Superior temporal gyrus (tissue), 1 donor: Measurements from ENCODE around the gene PRDM16.

Experiments used
- DNase-seq: peaks from one replicate; pipeline ENCODE4 v3.0.0-alpha.2; 2016; ENCODE audit errors: extremely low spot score

The PRDM16 gene

DNA sequence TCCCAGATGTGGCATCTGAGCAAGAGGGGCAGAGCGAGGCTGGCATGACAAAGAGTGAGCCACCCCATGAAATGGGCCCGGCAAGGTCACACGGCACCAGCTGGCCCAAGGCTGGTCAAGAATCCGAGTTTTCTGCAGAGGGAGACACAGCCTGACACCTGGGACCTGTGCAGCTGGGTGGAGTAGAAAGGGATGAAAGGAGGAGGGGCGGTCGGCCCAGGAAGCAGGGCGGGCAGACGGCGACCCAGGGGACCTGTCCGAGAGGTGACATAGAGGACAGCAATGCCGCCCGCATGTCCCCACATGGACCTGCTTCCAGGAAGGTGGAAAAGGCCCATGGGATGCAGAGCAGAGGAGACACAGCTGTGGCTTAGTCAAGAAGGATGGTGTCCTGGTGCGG lies 137.7 kb downstream of the PRDM16 start:
- no peak for DNase-seq

DNA sequence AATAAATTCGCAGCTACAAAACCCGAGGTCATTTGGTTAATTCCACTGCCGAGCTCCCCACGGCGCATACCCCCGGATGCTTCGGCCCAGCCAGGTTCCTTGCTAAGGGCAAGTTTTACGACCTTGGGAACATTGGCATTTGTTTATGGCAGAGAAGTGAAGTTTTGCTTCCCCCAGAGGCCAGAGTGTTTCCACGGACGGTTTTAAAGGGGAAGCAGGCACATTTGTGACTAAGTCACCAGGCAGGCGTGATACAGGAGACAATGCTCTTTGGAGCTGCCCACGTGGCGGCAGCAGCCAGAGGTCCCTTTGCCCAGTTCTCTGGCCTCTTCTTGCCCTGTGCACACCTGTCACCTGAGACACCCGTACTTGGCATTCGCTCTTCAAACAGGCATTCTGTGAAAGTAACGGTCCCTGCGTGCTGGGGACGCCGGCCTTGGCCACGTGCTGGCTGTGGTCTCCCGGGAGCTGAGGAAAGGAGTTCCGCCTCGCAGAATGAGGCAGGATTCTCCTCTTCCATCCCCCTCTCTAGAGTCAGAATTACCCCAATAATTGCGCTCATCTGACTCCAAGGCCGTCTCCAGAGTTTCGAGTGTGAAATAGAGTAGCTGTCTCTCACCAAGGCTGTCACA lies 138.3 kb downstream of the PRDM16 start:
- DNase-seq: no peak

DNA sequence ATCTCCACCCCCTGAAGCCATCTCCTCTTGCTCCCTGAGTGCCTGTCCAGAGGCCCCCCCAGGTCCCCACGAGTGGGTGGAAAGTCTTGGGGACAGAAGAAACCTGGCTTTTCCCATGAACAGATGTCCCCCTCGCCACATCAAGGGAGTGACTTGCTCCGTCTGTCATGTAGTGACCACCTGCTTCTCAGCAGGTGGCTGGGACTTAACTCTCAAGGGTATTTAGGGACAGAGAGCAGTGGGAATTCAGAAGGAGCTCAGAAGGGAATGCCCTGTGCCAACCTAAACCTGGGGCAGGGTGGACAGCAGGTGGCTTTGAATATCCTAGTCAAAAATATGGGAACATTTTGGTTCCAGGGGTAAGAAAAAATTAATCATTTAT lies 139.8 kb downstream of the PRDM16 start:
- no peak for DNase-seq

DNA sequence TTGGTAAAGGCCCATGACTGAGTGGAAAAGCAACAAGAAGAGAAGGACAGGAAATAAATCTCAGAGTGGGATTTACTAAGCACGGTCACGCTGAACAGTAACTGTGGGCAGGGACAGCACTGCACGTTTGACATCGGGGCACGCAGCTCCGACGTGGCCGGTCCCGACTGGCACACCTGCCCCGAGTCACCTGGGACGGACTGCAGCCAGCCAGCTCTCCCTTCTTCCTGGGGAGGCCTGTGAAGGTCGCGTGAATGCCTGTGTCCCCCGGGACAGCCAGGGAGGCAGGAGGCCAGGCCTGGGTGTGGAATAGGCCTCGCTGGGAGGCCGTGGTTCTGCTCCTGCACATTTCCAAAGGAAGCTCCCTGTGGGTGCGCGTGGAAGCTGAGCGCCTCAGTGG lies 140.2 kb downstream of the PRDM16 start:
- no peak for DNase-seq

DNA sequence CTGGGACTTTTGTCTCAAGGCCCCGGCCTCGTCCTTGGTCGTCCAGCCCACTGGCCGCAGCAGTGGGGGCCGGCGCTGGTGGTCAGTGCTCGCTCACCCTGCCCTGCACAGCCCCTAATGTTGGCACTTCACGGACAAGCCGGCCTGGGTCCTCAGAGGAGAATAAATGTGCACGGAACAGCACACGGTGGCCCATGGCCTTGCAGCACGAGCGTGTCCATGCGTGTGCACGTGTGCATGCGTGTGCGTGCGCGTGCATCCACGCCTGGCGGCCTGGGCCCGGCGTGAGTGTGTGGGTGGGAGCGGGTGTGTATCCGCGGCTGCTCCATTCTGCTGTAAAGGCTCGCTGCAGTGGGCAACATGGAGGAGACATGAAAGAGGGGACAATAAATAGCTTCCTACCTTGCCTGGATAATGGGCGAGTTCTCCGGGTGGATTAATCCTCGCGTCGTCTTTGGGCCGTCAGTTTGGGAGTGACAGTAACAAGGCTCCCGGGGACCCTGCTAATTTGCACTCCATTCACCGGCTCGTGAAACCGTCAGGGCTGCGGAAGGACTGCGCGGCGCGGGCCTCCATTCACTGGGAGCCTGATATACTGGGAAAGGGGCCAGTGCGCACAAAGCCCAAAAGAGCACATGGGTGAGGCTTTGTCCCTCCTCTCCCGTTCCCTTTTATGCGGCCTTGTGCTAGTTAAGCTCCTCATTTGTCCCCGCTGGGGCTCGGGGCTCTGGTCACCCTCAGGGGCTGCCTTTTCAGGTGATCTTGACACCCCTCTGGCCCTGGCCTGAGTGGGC lies 142.8 kb downstream of the PRDM16 start:
- no peak for DNase-seq

DNA sequence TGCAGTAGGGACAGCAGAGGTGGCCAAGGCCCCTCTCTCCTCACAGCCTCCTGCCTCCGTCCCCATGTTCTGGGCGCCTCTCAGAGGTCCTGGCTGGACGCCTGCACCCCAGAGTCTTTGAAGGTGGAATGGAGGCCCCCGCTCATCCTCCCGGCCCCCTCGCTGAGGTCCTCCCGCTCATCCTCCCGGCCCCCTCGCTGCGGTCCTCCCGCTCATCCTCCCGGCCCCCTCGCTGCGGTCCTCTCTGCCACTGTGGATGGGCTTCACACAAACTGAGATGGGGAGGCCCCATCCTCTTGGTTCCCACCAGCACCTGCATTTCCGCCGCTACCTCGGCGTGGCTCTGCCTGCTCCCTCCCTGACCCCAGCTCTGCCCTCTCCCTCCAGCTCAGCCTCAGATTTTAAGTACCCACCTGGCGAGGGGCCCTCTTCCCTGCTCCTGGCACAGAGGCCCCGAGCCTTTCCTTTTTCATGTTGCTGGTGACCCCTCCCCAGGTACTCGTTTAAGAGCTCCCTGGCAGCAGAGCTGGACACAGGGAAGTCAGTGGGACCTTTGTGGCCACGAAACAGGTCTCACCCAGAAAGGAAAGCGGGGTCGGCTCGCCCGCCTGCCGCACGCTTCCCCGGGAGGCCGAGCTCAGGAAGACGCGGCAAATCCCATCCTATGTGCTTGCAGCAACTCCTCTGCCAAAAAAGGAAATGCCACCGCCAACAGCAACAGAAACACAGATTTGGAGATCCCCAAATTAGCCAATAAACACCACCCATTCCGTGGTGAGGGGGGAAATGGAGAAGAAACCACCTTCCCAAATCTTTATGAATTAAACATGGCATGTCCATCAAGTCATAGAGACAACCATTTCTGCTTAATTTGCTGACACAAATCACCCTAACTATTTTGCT lies 143.7 kb downstream of the PRDM16 start:
- DNase-seq: no peak

DNA sequence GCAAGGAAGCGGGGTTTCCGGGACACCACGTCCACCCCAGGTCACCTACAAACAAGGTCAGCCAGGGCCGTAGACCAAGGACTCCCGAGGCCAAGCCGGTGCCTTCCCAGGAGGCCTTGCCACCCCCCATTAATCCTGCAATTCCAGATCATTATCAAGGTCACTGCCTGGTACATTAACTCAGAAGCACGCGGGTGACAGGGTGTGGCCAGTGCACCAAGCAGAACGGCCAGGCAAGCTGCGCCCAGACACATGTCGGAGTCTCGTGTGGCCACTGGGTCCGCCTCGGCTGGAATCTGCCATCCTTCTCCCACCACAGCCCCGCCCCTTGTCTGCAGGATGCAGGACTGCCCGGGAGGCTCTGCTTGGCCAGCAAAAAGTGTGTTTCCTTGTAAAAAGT lies 144.7 kb downstream of the PRDM16 start:
- no peak for DNase-seq

DNA sequence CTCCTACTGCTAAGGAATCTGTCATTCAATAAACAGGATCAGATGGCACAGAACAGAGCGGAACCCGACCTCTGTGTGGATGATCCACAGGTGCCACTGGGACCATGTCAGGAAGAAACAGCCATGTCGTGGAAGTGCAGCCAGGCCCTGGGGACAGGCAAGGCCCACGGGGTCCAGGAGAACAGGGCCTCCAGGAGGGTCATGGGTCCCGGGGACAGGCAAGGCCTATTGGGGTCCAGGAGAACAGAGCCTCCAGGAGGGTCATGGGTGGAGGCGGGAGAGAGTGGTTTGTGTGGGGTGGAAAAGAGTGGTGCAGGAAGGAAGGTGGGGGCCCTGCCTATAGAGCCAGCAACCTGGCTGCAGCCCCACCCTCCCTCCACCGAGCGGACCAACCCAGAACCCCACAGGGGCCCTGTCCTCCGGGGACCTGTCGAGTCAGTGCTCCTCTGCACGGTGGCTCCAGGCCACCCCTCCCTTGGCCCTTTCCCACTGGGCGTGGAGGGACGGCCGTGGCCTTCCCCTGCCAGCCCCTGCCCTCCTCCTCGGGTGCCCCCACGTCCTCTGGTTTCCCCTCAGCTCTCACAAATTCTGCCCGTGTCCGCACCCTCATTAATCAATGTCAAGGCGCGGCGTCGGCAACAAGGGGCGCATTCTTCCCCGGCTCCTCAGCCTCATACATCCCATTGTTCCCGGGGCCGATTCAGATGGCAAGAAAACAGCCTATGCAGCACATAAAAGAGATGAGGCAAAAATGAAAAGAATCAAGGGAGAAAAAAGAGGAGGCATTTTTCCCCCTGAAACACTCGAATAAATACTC lies 146.4 kb downstream of the PRDM16 start:
- DNase-seq: peak; percentile 60

DNA sequence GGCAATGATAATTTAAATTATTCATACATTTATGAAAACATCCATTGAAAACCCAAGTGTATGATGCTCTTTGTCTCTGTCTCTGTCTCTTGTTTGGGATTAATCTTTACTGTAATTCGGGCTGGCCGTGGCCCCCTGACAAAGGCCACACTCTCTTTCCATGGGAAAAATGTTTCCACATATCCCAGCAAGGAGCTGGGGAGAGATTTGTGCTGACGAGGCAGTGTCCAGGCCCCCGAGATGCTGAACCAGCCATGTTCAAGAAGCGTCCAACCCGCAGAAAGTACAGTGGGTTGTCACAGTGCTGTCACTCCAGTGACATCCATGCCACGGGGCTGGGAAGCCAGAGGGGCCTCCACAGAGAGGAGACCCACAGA lies 147.0 kb downstream of the PRDM16 start:
- no peak for DNase-seq

DNA sequence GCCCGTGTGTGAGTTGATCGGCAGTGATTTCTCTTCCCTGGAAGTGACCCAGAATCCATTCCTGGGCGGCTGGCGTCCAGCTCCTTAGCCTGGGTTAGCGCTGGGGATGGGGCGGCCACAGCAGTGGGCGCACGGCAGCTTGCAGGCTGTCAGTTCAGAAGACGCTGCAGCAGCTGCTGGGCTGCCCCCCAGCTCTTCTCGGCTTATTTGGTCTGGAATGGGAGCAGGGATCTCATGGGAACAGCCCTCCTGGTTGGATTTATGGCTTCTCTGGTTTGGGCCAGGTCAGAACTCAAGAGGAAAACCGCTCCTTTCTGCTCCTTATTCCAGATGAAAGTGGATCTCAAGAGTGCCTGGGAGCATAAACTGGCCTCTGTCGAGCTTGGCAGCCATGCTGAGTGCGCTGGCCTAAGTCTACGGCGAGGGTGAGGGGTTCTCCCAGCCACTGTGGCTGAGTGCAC lies 148.2 kb downstream of the PRDM16 start:
- no peak for DNase-seq

DNA sequence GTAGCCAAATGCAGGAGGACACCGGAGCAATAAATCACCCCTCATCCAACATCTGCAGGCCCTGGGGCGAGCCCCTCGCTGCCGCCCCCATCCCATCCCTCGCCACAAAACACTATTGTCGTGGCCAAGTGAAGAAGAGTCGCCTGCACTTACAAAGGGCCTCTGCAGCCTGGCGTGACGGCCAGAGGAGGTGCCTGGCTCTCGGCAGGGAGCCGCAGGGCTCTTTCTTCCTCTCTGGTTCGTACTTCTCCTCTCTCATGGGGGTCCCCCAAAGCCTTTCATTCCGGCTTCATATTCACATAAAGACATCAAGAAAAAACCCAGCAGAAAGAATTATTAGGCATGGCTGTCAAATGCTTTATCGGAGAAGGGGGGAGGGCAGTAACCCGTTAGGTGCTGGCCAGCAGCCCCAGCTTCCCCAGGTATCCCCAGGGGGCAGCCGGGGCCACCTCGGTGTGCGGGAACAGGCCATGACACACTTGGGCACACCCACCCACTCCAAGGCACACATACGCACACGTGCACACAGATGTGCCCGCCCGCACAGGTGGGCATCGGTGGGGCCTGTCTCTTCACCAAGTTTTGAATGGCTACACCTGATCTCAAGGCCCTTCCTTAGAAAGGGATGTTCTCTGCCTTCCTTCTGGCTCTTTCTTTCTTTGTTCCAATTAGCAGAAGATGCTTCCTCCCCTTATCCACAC lies 149.1 kb downstream of the PRDM16 start:
- DNase-seq: no peak

DNA sequence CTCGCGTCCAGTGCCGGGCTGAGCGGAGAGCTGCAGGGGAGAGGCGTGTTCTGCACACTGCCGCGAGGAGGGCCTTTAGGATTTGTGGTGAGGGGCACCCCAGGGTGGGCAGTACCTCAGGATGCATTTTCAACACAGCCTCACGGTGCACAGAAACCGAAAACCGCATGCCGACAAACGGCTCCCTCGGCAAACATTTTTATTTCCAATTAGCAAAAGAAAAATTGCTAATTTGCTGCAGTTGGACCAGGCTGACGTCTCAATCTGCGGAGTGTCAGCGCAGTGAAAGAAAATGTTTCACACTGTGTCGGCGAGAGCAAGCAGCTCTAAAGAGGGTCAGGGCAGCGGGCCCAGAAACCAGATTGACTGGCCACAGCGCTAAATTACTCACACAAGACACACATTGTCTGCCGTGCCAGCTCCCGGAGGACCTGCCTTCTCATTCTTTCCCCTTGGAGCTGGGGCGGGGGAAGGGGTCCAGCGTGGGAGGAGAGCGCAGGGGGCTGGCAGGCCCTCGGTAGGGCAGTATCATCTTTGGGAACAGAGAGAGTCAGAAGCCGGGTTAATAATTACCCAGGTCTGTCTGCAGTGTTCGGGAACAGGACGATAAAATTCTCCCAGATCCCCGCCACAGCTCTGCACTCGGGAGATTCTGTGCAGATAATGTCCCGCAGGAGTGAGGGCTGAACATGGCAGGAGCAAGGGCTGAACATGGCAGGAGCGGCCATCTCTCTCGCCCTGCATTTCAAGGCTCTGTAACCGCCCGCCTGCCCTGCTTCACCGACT lies 150.2 kb downstream of the PRDM16 start:
- peak; percentile 95 for DNase-seq

DNA sequence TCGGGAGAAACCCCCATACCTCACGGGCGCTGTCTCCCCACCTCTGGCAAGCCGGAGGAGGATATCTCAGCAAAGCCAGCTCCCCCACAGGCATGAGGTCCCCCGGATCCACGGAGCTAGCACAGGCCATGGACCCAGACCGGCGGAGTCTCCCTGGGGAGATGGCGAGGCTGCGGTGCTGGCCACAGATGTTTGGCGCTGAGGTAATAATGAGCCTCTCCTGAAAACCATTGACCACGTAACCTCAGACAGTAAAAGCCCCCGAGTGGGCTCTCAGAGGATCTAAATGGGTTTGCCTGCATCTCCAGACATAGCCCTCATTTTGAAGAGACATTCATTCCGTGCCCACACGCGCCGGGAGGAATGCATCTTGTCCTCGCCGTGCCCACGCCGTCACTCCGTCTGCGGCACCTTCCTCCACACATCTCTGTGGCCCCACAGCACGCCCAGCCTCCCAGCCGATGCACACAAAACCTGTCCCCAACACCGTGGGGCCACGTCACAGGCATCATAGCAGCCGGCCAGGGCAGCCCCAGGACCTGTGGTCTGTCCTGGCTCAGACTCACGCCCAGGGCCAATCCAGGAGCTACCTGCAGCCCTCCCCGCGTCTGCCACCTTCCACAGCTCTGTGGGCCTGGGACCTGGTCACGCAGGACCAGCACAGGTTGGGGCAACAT lies 150.9 kb downstream of the PRDM16 start:
- no peak for DNase-seq

DNA sequence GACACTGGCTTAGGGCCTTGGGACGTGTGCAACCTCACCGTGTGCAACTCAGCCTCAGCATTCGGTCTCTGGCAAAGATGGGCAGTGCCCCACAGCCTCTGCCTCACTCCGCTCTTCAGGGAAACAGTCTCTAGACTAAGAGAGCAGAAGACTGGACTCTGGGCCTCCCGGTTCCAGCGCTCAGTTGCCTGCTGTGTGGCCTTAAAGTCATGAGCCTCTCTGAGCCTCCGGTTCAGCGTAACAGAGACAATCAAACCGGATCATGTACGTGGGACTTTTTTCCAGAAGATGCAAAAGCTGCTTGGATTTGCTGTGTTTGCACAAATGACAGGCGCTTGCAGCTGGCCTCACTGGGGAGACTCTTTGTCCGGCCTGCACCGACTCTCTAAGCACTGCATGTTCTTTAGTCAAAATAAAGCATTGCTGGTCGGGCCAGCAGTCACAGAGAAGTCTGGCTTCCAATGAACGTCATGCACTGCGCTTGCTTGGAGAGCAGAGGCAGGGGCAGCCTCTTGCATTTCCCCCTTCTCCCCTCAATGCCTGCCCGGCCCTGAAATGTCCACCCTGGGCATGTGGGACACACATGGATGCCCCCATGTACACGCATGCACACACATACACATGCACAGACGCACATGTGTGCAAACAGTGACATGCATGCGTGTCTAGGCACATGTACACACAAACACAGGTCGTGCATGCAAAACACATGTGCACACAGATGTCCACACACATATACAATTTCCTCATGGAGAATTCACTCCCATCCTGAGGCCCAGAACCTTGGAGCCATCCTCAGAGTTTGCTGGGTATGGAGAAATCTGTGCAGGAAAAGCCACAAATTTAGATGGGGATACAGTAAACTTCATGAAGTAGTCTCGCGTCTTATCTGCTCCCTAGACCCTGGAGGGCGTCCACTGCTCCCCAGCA lies 152.4 kb downstream of the PRDM16 start:
- peak; percentile 64 for DNase-seq

DNA sequence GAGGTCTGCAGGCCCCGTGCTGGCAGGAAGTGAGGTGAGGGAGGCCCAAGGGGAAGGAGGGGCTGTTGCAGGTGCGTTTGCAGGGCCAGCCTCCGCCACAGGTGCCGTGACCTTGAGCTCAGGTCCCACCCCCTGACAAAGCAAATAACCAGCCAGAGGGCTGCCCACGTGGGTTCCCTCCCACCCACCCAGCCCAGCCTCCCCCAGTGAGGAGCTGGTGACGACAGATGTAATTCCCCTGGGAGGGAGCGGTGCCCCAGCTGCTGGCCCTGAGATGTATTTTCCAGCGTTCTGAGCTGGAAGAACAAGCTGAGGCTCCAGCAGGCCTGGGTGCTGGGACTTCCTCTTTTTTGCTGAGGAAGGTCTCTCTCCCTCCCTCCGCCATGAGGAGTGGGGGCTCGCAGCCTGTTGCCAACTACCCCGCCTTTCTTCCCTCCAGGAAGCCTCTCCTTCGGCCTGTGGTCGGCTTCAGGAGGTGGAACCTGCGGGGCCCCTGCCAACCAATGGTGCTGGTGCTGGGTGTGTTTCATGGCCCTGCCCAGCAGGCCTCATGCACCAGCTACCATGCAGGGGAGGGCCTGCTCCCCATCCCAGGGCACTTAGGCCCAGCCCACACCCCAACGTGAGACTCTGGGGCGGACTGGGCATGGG lies 153.2 kb downstream of the PRDM16 start:
- DNase-seq: no peak

DNA sequence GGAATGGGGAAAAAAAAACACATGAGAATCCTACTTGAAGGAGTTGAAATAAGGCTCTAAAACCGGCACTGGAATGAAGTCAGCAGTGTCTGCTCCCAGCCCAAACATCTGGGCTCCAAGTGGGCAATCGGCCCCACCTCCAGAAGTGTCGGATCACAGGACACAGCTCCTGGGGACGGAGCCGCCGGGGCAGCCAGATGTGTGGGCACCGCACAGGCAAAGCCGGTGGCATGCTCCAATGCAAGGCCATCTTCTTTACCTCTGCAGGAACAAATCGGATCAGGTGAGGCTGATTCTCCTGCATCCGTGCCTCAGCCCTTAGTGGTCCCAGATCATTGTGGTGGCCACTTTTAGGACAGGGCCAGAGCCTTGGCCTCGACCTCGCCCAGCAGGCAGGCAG lies 156.7 kb downstream of the PRDM16 start:
- no peak for DNase-seq

DNA sequence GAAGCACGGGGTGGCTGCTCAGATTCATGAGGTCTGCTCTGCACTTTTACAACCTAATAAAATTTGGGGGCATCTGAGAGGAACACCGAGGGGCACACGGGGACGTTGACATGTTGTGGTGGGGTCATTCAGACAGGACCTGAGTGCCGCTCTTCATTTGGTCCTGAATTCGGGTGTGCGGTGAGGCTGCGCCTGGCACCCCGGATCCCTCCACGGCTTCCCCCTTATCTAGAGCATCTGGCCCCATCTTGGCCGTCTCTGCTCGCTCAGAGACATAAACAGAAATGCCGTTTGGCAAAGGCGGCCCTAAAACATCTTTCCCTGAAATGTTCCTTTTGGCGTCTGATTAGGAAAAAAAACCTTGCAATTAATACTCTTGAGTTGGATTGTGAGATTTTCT lies 157.2 kb downstream of the PRDM16 start:
- no peak for DNase-seq
